NCI-H2029 (cell line): Measurements from ENCODE around the gene MYH10.

ENCODE experiments used
- DNase-seq: peaks from one replicate; lab custom pipeline; 2025; lab: John Stamatoyannopoulos, UW

Gene MYH10

GRCh38 chr17:8473451-8474192, 156.9 kb downstream of the MYH10 start:
- DNase-seq, result no peak

GRCh38 chr17:8472663-8473062, 157.9 kb downstream of the MYH10 start:
- DNase-seq, result no peak

- DNase-seq, result peak; percentile 54
These were observed 160.0 kb downstream of the MYH10 start for GRCh38 chr17:8470447-8471047.

- DNase-seq, result no peak
These were observed 160.6 kb downstream of the MYH10 start for GRCh38 chr17:8469964-8470363.

- no peak for DNase-seq
These were observed 161.5 kb downstream of the MYH10 start for GRCh38 chr17:8468980-8469379.

GRCh38 chr17:8468127-8468526, 162.4 kb downstream of the MYH10 start:
- DNase-seq, result no peak

- no peak for DNase-seq
These were observed 163.0 kb downstream of the MYH10 start for GRCh38 chr17:8467527-8467926.

GRCh38 chr17:8466873-8467272, 163.7 kb downstream of the MYH10 start:
- DNase-seq, result no peak

GRCh38 chr17:8466456-8466855, 164.1 kb downstream of the MYH10 start:
- DNase-seq, result no peak

- DNase-seq, result no peak
These were observed 164.8 kb downstream of the MYH10 start for GRCh38 chr17:8465759-8466158.

GRCh38 chr17:8465356-8465755, 165.2 kb downstream of the MYH10 start:
- DNase-seq, result no peak

- DNase-seq, result no peak
These were observed 165.6 kb downstream of the MYH10 start for GRCh38 chr17:8464941-8465340.

GRCh38 chr17:8463099-8463498, 167.4 kb downstream of the MYH10 start:
- no peak for DNase-seq

GRCh38 chr17:8462564-8462963, 168.0 kb downstream of the MYH10 start:
- no peak for DNase-seq

- DNase-seq, result no peak
These were observed 170.7 kb downstream of the MYH10 start for GRCh38 chr17:8459831-8460230.

- no peak for DNase-seq
These were observed 171.4 kb downstream of the MYH10 start for GRCh38 chr17:8459107-8459506.

- no peak for DNase-seq
These were observed 172.4 kb downstream of the MYH10 start for GRCh38 chr17:8458128-8458527.

- no peak for DNase-seq
These were observed 174.8 kb downstream of the MYH10 start for GRCh38 chr17:8455665-8456209.

GRCh38 chr17:8453326-8453725, 177.2 kb downstream of the MYH10 start:
- DNase-seq, result no peak

- no peak for DNase-seq
These were observed 178.5 kb downstream of the MYH10 start for GRCh38 chr17:8451933-8452614.

- no peak for DNase-seq
These were observed 182.2 kb downstream of the MYH10 start for GRCh38 chr17:8448310-8448709.

GRCh38 chr17:8447799-8448198, 182.7 kb downstream of the MYH10 start:
- DNase-seq, result no peak

GRCh38 chr17:8445536-8445935, 185.0 kb downstream of the MYH10 start:
- DNase-seq, result no peak
